Uterus (tissue), 4 donors: ENCODE measurements around the gene BBS5. TPM values are rescaled to one million over a fixed set of nuclear protein-coding genes. Genes with fewer than 3 reads are reported as not detected.
"Not testable (repeated sequence)": the region's sequence is repeated elsewhere in the genome, so short reads cannot be mapped to it uniquely, and the experiment has no call there.

Experiments used
- DNase-seq, 2 donors: peaks; one replicate each; pipeline ENCODE4 v3.0.0-alpha.2; 2019 to 2020
- H3K27ac ChIP-seq, 2 donors: fragments of 200-600 bp; sonication (generic); 1 replicate in 1 of 2; 2 replicates in 1 of 2; pipeline ENCODE4 v1.5.1; 2016 to 2018
- H3K27me3 ChIP-seq, 2 donors: fragments of 200-600 bp; sonication (generic); one replicate each; pipeline ENCODE4 v1.5.1; 2018 to 2019; ENCODE audit warnings: control low read depth in 1 of 2
- H3K36me3 ChIP-seq, 2 donors: fragments of 200-600 bp; sonication (generic); one replicate each; pipeline ENCODE4 v1.5.1; 2019; ENCODE audit warnings: control low read depth in 1 of 2
- H3K4me1 ChIP-seq, 2 donors: fragments of 200-600 bp; sonication (generic); one replicate each; pipeline ENCODE4 v1.5.1; 2018 to 2019; ENCODE audit warnings: control low read depth in 1 of 2
- H3K4me3 ChIP-seq, 2 donors: fragments of 200-600 bp; sonication (generic); 1 replicate in 1 of 2; 2 replicates in 1 of 2; pipeline ENCODE4 v1.5.1; 2018 to 2019; ENCODE audit warnings: mild to moderate bottlenecking in 1 of 2
- H3K9me3 ChIP-seq, 2 donors: fragments of 200-600 bp; sonication (generic); one replicate each; pipeline ENCODE4 v1.5.1; 2019; ENCODE audit warnings: control low read depth in 1 of 2
- CTCF ChIP-seq, 4 experiments: fragments of 200-600 bp in 2 of 4; fragments of 450-650 bp in 2 of 4; sonication (generic) in 2 of 4; IDR thresholded peaks; one replicate each; pipeline ENCODE4 v1.5.1; 2016 to 2019; ENCODE audit warnings: antibody characterized with exemption in 4 of 4, mild to moderate bottlenecking in 2 of 4, moderate library complexity in 1 of 4
- POLR2A ChIP-seq, 2 donors: fragments of 450-650 bp; IDR thresholded peaks; one replicate each; pipeline ENCODE4 v1.6.1; 2016; ENCODE audit warnings: antibody characterized with exemption in 2 of 2, mild to moderate bottlenecking in 1 of 2, moderate library complexity in 1 of 2
- intact Hi-C: fragments of 100-400 bp; cut with DNase I; formaldehyde crosslinking; loops from one replicate; pipeline ENCODE4 v1.15.1; 2023; ENCODE audit warnings: low total_unique reads
- total RNA-seq, 4 donors: library from RNA; depleted of rRNA in 3 of 4; stranded (reverse); fragments of >200 nt in 3 of 4; gene quantifications; one replicate each; pipeline versions ENCODE4 v1.1.0 to v1.2.4, GENCODE V29; 2014 to 2023
- donor health status: DM: yes; HTN: yes; CAD: no.

The BBS5 gene
- total RNA-seq, 4 donors from 2014 or later: 2.6 to 24.7 (median 19.7) TPM

GRCh38 chr2:169520896-169521295, 41.6 kb downstream of the BBS5 start:
- DNase-seq: no peak
- no peaks in the 10 kb centered on the region for H3K27me3 ChIP-seq
- no peaks in the 10 kb centered on the region for H3K4me1 ChIP-seq
- H3K27ac ChIP-seq: no peak overlapping the region
- no peak overlapping the region for H3K4me3 ChIP-seq
- intact Hi-C loops: no loop called here
- no peaks in the 10 kb centered on the region for H3K36me3 ChIP-seq
- TF ChIP-seq POLR2A (IDR thresholded peaks at IDR 0.05) (no peak), CTCF (IDR thresholded peaks at IDR 0.05) (no peak)
- H3K9me3 ChIP-seq: no peaks in the 10 kb centered on the region

GRCh38 chr2:169523681-169524080, 44.4 kb downstream of the BBS5 start:
- no peak for DNase-seq
- Histone ChIP-seq H3K4me3 (no peak overlapping the region), H3K36me3 (no peaks in the 10 kb centered on the region), H3K4me1 (no peaks in the 10 kb centered on the region), H3K27ac (no peak overlapping the region), H3K9me3 (no peaks in the 10 kb centered on the region), H3K27me3 (no peaks in the 10 kb centered on the region)
- TF ChIP-seq CTCF (IDR thresholded peaks at IDR 0.05): no peak
- TF ChIP-seq POLR2A (IDR thresholded peaks at IDR 0.05): no peak
- intact Hi-C loops: no loop called here

GRCh38 chr2:169525434-169525833, 46.1 kb downstream of the BBS5 start:
- Histone ChIP-seq H3K4me1 (no peaks in the 10 kb centered on the region), H3K4me3 (no peak overlapping the region), H3K27ac (no peak overlapping the region), H3K27me3 (no peaks in the 10 kb centered on the region), H3K9me3 (no peaks in the 10 kb centered on the region), H3K36me3 (no peaks in the 10 kb centered on the region)
- TF ChIP-seq POLR2A (IDR thresholded peaks at IDR 0.05): no peak
- no peak for DNase-seq
- intact Hi-C loops: no loop called here

- Histone ChIP-seq H3K27ac (no peak overlapping the region), H3K27me3 (no peaks in the 10 kb centered on the region), H3K36me3 (no peaks in the 10 kb centered on the region), H3K4me3 (no peak overlapping the region), H3K4me1 (no peaks in the 10 kb centered on the region), H3K9me3 (no peaks in the 10 kb centered on the region)
- TF ChIP-seq CTCF (IDR thresholded peaks at IDR 0.05) (no peak), POLR2A (IDR thresholded peaks at IDR 0.05) (no peak)
- no peak for DNase-seq
- intact Hi-C loops: no loop called here
Measured at GRCh38 chr2:169526451-169526850, 47.2 kb downstream of the BBS5 start.

GRCh38 chr2:169528271-169528701, 49.0 kb downstream of the BBS5 start:
- Histone ChIP-seq H3K4me1 (no peaks in the 10 kb centered on the region), H3K27ac (no peak overlapping the region), H3K4me3 (no peak overlapping the region), H3K36me3 (no peaks in the 10 kb centered on the region), H3K27me3 (no peaks in the 10 kb centered on the region), H3K9me3 (no peaks in the 10 kb centered on the region)
- intact Hi-C loops: no loop called here
- peak; percentile 49 to 52 for DNase-seq
- TF ChIP-seq CTCF (IDR thresholded peaks at IDR 0.05): peak; percentile 57 to 71 (median 66)
- TF ChIP-seq POLR2A (IDR thresholded peaks at IDR 0.05): no peak

GRCh38 chr2:169539460-169539859, 60.2 kb downstream of the BBS5 start:
- H3K4me3 ChIP-seq, intact Hi-C loops, DNase-seq, H3K9me3 ChIP-seq, H3K4me1 ChIP-seq, H3K27ac ChIP-seq, H3K36me3 ChIP-seq, H3K27me3 ChIP-seq: not testable (repeated sequence)
